H1 (cell line): ENCODE measurements around the gene PRPF39. TPM values are rescaled to one million over a fixed set of nuclear protein-coding genes. Genes with fewer than 3 reads are reported as not detected.

Experiments
- CTCF ChIA-PET: fragments of 300-600 bp; sonication (Branson Sonifier 250); formaldehyde crosslinking; loops from one replicate; lab custom pipeline; 2021; ENCODE audit not compliant: partially characterized antibody; lab: Charles Lee
- POLR2A ChIA-PET: fragments of 300-600 bp; sonication (Branson Sonifier 250); formaldehyde crosslinking; loops from one replicate; lab custom pipeline; 2021; ENCODE audit warnings: inconsistent platforms; ENCODE audit not compliant: partially characterized antibody; lab: Charles Lee
- DNase-seq, 2 experiments: peaks; one replicate each; pipeline versions ENCODE4 v3.0.0 to v3.0.0-alpha.2; 2010 to 2022; ENCODE audit warnings: low spot score in 2 of 2, low read depth in 1 of 2, mixed read lengths in 1 of 2
- FAIRE-seq: peaks from 2 replicates; lab custom pipeline; 2011; peaks lifted over from hg19 to GRCh38; lab: Jason Lieb, UNC
- H2AFZ ChIP-seq: 2 replicates; pipeline ENCODE4 v1.8.1; 2012; ENCODE audit warnings: low read length, inconsistent platforms
- H2AK5ac ChIP-seq: 2 replicates; pipeline ENCODE4 v1.6.1; 2013; ENCODE audit warnings: low read depth, low read length
- H2BK120ac ChIP-seq: replicated peaks from 2 replicates; pipeline ENCODE3; 2013; ENCODE audit warnings: low read depth, low read length, inconsistent platforms
- H2BK12ac ChIP-seq: 2 replicates; pipeline ENCODE4 v1.6.1; 2013; ENCODE audit warnings: low read depth, low read length
- H2BK15ac ChIP-seq: 2 replicates; pipeline ENCODE4 v1.6.1; 2013; ENCODE audit warnings: low read length
- H2BK20ac ChIP-seq: 2 replicates; pipeline ENCODE4 v1.6.1; 2013; ENCODE audit warnings: low read length
- H2BK5ac ChIP-seq: 2 replicates; pipeline ENCODE4 v1.6.1; 2013; ENCODE audit warnings: low read depth, low read length
- H3K14ac ChIP-seq: 2 replicates; pipeline ENCODE4 v1.6.1; 2013; ENCODE audit warnings: inconsistent platforms; ENCODE audit not compliant: insufficient read length
- H3K18ac ChIP-seq: 2 replicates; pipeline ENCODE4 v1.6.1; 2013; ENCODE audit warnings: low read length; ENCODE audit errors: extremely low read depth
- H3K23ac ChIP-seq: 2 replicates; pipeline ENCODE4 v1.6.1; 2013; ENCODE audit warnings: inconsistent platforms; ENCODE audit not compliant: insufficient read length
- H3K23me2 ChIP-seq: 2 replicates; pipeline ENCODE4 v1.6.1; 2013; ENCODE audit warnings: low read depth, low read length
- H3K27ac ChIP-seq: 2 replicates; pipeline ENCODE4 v1.6.1; 2011; ENCODE audit warnings: low read depth, low read length, inconsistent platforms
- H3K27me3 ChIP-seq, 4 experiments: replicated peaks in 1 of 4; 1 replicate in 1 of 4; 2 replicates in 3 of 4; pipeline versions ENCODE4 v1.6.1 to v1.8.1; 2011 to 2013; ENCODE audit warnings: low read length in 3 of 4, mild to moderate bottlenecking in 3 of 4, inconsistent platforms in 2 of 4, mixed read lengths in 2 of 4, moderate library complexity in 1 of 4; ENCODE audit not compliant: control insufficient read depth in 3 of 4, insufficient read depth in 3 of 4; ENCODE audit errors: extremely low read depth in 1 of 4
- H3K36me3 ChIP-seq, 4 experiments: 2 replicates each; pipeline versions ENCODE4 v1.6.1 to v1.8.1; 2011 to 2013; ENCODE audit warnings: mild to moderate bottlenecking in 4 of 4, low read length in 3 of 4, moderate library complexity in 2 of 4, control low read depth in 1 of 4, inconsistent platforms in 1 of 4; ENCODE audit not compliant: insufficient read depth in 4 of 4, control insufficient read depth in 2 of 4
- H3K4ac ChIP-seq: replicated peaks from 2 replicates; pipeline ENCODE3; 2013; ENCODE audit warnings: low read length, low read depth, mixed read lengths, inconsistent platforms; ENCODE audit not compliant: insufficient read length
- H3K4me1 ChIP-seq, 4 experiments: replicated peaks in 1 of 4; 1 replicate in 1 of 4; 2 replicates in 3 of 4; pipeline versions ENCODE4 v1.6.1 to v1.8.1; 2011 to 2013; ENCODE audit warnings: low read length in 3 of 4, inconsistent platforms in 2 of 4, mixed read lengths in 1 of 4; ENCODE audit not compliant: insufficient read depth in 4 of 4, control insufficient read depth in 3 of 4
- H3K4me2 ChIP-seq, 2 experiments: 2 replicates each; pipeline versions ENCODE4 v1.6.1 to v1.8.1; 2011 to 2013; ENCODE audit warnings: low read depth in 2 of 2, low read length in 2 of 2, control low read depth in 1 of 2, inconsistent platforms in 1 of 2, mild to moderate bottlenecking in 1 of 2; ENCODE audit not compliant: insufficient read depth in 1 of 2
- H3K4me3 ChIP-seq, 4 experiments: fragments of 200-600, 300-600 bp in 1 of 4; sonication (generic), shearing (Covaris generic), sonication (Bioruptor Twin) in 1 of 4; 2 replicates each; pipeline versions ENCODE4 v1.5.1 to v1.8.1; 2011 to 2016; ENCODE audit warnings: low read length in 4 of 4, low read depth in 3 of 4, control low read depth in 2 of 4, inconsistent platforms in 2 of 4, mild to moderate bottlenecking in 2 of 4, mixed read lengths in 1 of 4, moderate library complexity in 1 of 4; ENCODE audit not compliant: insufficient read depth in 2 of 4; ENCODE audit errors: extremely low read depth in 1 of 4
- H3K56ac ChIP-seq: replicated peaks from 2 replicates; pipeline ENCODE3; 2013; ENCODE audit warnings: low read depth, mild to moderate bottlenecking, mixed read lengths, low read length, inconsistent platforms; ENCODE audit not compliant: insufficient read length
- H3K79me1 ChIP-seq: 2 replicates; pipeline ENCODE4 v1.6.1; 2013; ENCODE audit warnings: low read depth, low read length, control low read depth
- H3K79me2 ChIP-seq, 2 experiments: 2 replicates each; pipeline versions ENCODE4 v1.6.1 to v1.8.1; 2012 to 2013; ENCODE audit warnings: low read length in 2 of 2, mild to moderate bottlenecking in 2 of 2, inconsistent platforms in 1 of 2; ENCODE audit not compliant: insufficient read depth in 2 of 2, control insufficient read depth in 1 of 2
- H3K9ac ChIP-seq, 4 experiments: replicated peaks in 1 of 4; 1 replicate in 1 of 4; 2 replicates in 3 of 4; pipeline versions ENCODE4 v1.6.1 to v1.8.1; 2011 to 2013; ENCODE audit warnings: low read depth in 3 of 4, low read length in 3 of 4, control low read depth in 2 of 4, mild to moderate bottlenecking in 2 of 4, moderate library complexity in 2 of 4, inconsistent platforms in 1 of 4; ENCODE audit errors: extremely low read depth in 1 of 4
- H3K9me3 ChIP-seq, 2 experiments: 2 replicates each; pipeline versions ENCODE4 v1.6.1 to v1.8.1; 2012 to 2013; ENCODE audit warnings: mild to moderate bottlenecking in 2 of 2, moderate library complexity in 2 of 2, control low read depth in 1 of 2, inconsistent platforms in 1 of 2, low read depth in 1 of 2, low read length in 1 of 2, mixed read lengths in 1 of 2; ENCODE audit not compliant: insufficient read depth in 2 of 2
- H4K20me1 ChIP-seq, 2 experiments: replicated peaks in 1 of 2; 2 replicates each; pipeline versions ENCODE3 to v1.8.1; 2011 to 2013; ENCODE audit warnings: inconsistent platforms in 2 of 2, low read length in 2 of 2, mild to moderate bottlenecking in 1 of 2; ENCODE audit not compliant: insufficient read depth in 2 of 2, control insufficient read depth in 1 of 2
- H4K5ac ChIP-seq: 2 replicates; pipeline ENCODE4 v1.6.1; 2013; ENCODE audit warnings: low read length, low read depth, mixed read lengths, inconsistent platforms; ENCODE audit not compliant: insufficient read length
- H4K8ac ChIP-seq: 2 replicates; pipeline ENCODE4 v1.8.0; 2013; ENCODE audit warnings: mild to moderate bottlenecking, moderate library complexity, low read length, inconsistent platforms; ENCODE audit not compliant: insufficient read depth; ENCODE audit errors: extremely low read depth
- H4K91ac ChIP-seq: replicated peaks from 2 replicates; pipeline ENCODE3; 2013; ENCODE audit warnings: low read length, mixed read lengths, inconsistent platforms; ENCODE audit not compliant: insufficient read length
- BACH1 ChIP-seq: IDR thresholded peaks from 2 replicates; pipeline ENCODE4 v1.6.1; 2012; ENCODE audit warnings: low read length, improper control_type of control experiment
- CREB1 ChIP-seq: IDR thresholded peaks from 2 replicates; pipeline ENCODE4 v1.6.1; 2012; ENCODE audit warnings: inconsistent platforms
- EP300 ChIP-seq, 2 experiments: IDR thresholded peaks; 1 replicate in 1 of 2; 2 replicates in 1 of 2; pipeline ENCODE4 v1.6.1; 2011 to 2012; ENCODE audit warnings: low read depth in 2 of 2, low read length in 2 of 2, mild to moderate bottlenecking in 2 of 2, borderline replicate concordance in 1 of 2, inconsistent platforms in 1 of 2, moderate library complexity in 1 of 2
- EZH2 ChIP-seq: fragments of 200-600 bp; sonication (generic); IDR thresholded peaks from 2 replicates; pipeline ENCODE4 v1.7.1; 2012; ENCODE audit warnings: low read depth, mild to moderate bottlenecking, moderate library complexity, low read length, inconsistent platforms; ENCODE audit not compliant: severe bottlenecking
- HDAC2 ChIP-seq, 2 experiments: fragments of 300-600 bp in 1 of 2; sonication (generic) in 1 of 2; IDR thresholded peaks; 2 replicates each; pipeline ENCODE4 v1.6.1; 2011 to 2012; ENCODE audit warnings: low read depth in 2 of 2, low read length in 2 of 2, mild to moderate bottlenecking in 2 of 2, moderate library complexity in 2 of 2, borderline replicate concordance in 1 of 2, inconsistent platforms in 1 of 2
- KDM4A ChIP-seq: IDR thresholded peaks from one replicate; pipeline ENCODE4 v1.7.1; 2012; ENCODE audit warnings: low read depth, mild to moderate bottlenecking, moderate library complexity, low read length, inconsistent platforms; ENCODE audit not compliant: severe bottlenecking
- KDM5A ChIP-seq: fragments of 200-600 bp; IDR thresholded peaks from 2 replicates; pipeline ENCODE4 v1.7.1; 2012; ENCODE audit warnings: mild to moderate bottlenecking, low read length, inconsistent platforms, mixed read lengths
- NANOG ChIP-seq: IDR thresholded peaks from 2 replicates; pipeline ENCODE4 v1.6.1; 2011; ENCODE audit warnings: low read length, low read depth, mild to moderate bottlenecking, inconsistent platforms; ENCODE audit not compliant: insufficient read depth, poor library complexity, severe bottlenecking
- RAD21 ChIP-seq, 2 experiments: IDR thresholded peaks in 1 of 2; conservative IDR thresholded peaks in 1 of 2; 2 replicates each; pipeline ENCODE4 v1.6.1; 2011; ENCODE audit warnings: low read depth in 2 of 2, low read length in 2 of 2, improper control_type of control experiment in 1 of 2, inconsistent platforms in 1 of 2, mild to moderate bottlenecking in 1 of 2, moderate library complexity in 1 of 2
- RBBP5 ChIP-seq: IDR thresholded peaks from 2 replicates; pipeline ENCODE4 v1.7.1; 2012; ENCODE audit warnings: low read depth, mild to moderate bottlenecking, inconsistent platforms, low read length, moderate library complexity, borderline replicate concordance
- SP2 ChIP-seq: IDR thresholded peaks from 2 replicates; pipeline ENCODE4 v1.6.1; 2012; ENCODE audit warnings: mild to moderate bottlenecking, low read length, inconsistent platforms
- WGBS, 2 experiments: shearing (Covaris generic) in 1 of 2; methylation state at CpG; one replicate each; pipeline versions ENCODE4 v1.1.6 to v1.1.7; 2013 to 2015; ENCODE audit warnings: low lambda C conversion rate in 2 of 2, mixed read lengths in 2 of 2, inconsistent platforms in 1 of 2, low coverage in 1 of 2, missing lambda C conversion rate in 1 of 2; ENCODE audit not compliant: insufficient replicate concordance in 2 of 2, insufficient coverage in 1 of 2, insufficient read length in 1 of 2; ENCODE audit errors: extremely low coverage in 1 of 2, missing lambda C conversion rate in 1 of 2; 5-methylcytosine and 5-hydroxymethylcytosine counted together
- polyA plus RNA-seq, 7 experiments: library from polyadenylated mRNA; depleted of rRNA in 3 of 7; stranded (reverse) in 5 of 7; unstranded in 2 of 7; fragments of >200 nt in 5 of 7; fragments of 200-250 nt in 2 of 7; gene quantifications; 1 replicate in 5 of 7; 2 replicates in 1 of 7; 4 replicates in 1 of 7; pipeline versions ENCODE4 v1.2.1 to v1.2.3, GENCODE V29; 2011 to 2013; ENCODE audit warnings: missing spikeins in 2 of 7, mixed read lengths in 2 of 7
- total RNA-seq: library from RNA; stranded (reverse); fragmentation: NEBNext Ultra II Directional; extraction: Animal tissue kit (Norgen Biotek cat#: 25700); gene quantifications from 2 replicates; pipeline ENCODE4 v1.2.1, GENCODE V29; 2021

Gene PRPF39
- total and polyA plus RNA-seq, 2 of the 8 experiments (the other 6 are each of a cell fraction or from before 2014, with no cell fraction given): 22.4 to 43.3 TPM

DNA sequence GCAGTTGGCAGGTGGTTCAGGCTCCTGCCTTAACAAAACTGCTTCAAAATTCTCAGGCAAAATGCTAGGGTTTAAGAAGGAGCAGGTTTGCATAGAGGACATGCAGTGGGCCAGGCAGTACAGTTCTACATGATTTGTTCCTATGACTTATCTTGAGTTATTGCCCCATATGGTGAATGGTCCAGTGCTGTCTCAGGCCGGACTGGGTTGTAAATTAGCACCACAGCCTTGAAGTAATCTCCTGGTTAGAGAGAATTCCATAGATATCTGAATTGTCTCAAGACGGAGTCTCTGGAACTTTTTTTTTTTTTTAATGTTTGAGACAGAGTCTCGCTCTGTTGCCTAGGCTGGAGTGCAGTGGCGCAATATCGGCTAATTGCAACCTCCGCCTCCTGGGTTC is 11.8 kb upstream of the PRPF39 start:
- no peak for TF ChIP-seq CREB1
- no peak for TF ChIP-seq EZH2
- TF ChIP-seq HDAC2 (IDR thresholded peaks at IDR 0.05; ENCODE audit: borderline replicate concordance in 1 of 2, low read depth in 2 of 2, low read length in 2 of 2): no peak
- no peak for TF ChIP-seq BACH1
- TF ChIP-seq RBBP5: no peak
- no peak for TF ChIP-seq SP2
- no peak for TF ChIP-seq RAD21 (IDR thresholded peaks at IDR 0.05 in 1 of 2, conservative IDR thresholded peaks at IDR 0.05 in 1 of 2; ENCODE audit: low read depth in 2 of 2, low read length in 2 of 2)
- TF ChIP-seq KDM5A: no peak
- TF ChIP-seq KDM4A: no peak
- TF ChIP-seq EP300 (IDR thresholded peaks at IDR 0.05; ENCODE audit: borderline replicate concordance in 1 of 2, low read depth in 2 of 2, low read length in 2 of 2): no peak
- no peak for TF ChIP-seq NANOG
- Histone ChIP-seq H2AFZ (no peak overlapping the region), H3K27me3 (no peaks in the 10 kb centered on the region), H3K79me2 (no peaks in the 10 kb centered on the region), H4K8ac (no peak overlapping the region), H3K56ac (no peak overlapping the region), H3K9ac (no peak overlapping the region), H3K9me3 (no peaks in the 10 kb centered on the region), H3K14ac (no peak overlapping the region), H2BK20ac (no peak overlapping the region), H3K4me2 (no peak overlapping the region), H4K5ac (no peak overlapping the region), H2BK120ac (no peak overlapping the region), H2AK5ac (no peak overlapping the region), H3K18ac (no peak overlapping the region), H3K79me1 (no peaks in the 10 kb centered on the region), H3K23ac (no peak overlapping the region), H3K36me3 (peaks cover 0 to 2% (median 0%) of the 10 kb centered on the region in 4 experiments; a peak in 2 of 8 replicates), H3K4ac (no peak overlapping the region), H2BK12ac (no peak overlapping the region), H2BK15ac (no peak overlapping the region), H2BK5ac (no peak overlapping the region), H4K20me1 (no peaks in the 10 kb centered on the region), H4K91ac (no peak overlapping the region), H3K27ac (no peak overlapping the region), H3K23me2 (no peaks in the 10 kb centered on the region), H3K4me3 (no peak overlapping the region), H3K4me1 (no peaks in the 10 kb centered on the region)
- ChIA-PET POLR2A (no interaction called here), CTCF (no interaction called here)
- DNase-seq (no peak), FAIRE-seq (no peak)
- 89% methylated on average over 6 of the region's 6 CpGs; no CpG with 5 or more reads in 1 of the 2 experiments for WGBS, 2 experiments
